ENCODE measurements around the gene YOD1.

Gene YOD1

GRCh38 chr1:207084232-207084631 lies 33.2 kb upstream of the YOD1 start:
- no peak overlapping the region for H3K9ac ChIP-seq (ENCODE audit: low read length)
- H3K27ac ChIP-seq (ENCODE audit: low read depth, low read length), result no peak overlapping the region
- no peak overlapping the region for H2AFZ ChIP-seq (ENCODE audit: low read depth, low read length, severe bottlenecking)
- H3K4me2 ChIP-seq (ENCODE audit: low read depth, low read length, poor library complexity, severe bottlenecking), result no peak overlapping the region
- no peak overlapping the region for H3K4me3 ChIP-seq (ENCODE audit: insufficient read depth, low read length, poor library complexity, severe bottlenecking)
- no peaks in the 10 kb centered on the region for H3K36me3 ChIP-seq (ENCODE audit: low read length)
- no peak for TF ChIP-seq EZH2phosphoT487 (conservative IDR thresholded peaks at IDR 0.05; ENCODE audit: low read length)
- TF ChIP-seq, protein P1, sequence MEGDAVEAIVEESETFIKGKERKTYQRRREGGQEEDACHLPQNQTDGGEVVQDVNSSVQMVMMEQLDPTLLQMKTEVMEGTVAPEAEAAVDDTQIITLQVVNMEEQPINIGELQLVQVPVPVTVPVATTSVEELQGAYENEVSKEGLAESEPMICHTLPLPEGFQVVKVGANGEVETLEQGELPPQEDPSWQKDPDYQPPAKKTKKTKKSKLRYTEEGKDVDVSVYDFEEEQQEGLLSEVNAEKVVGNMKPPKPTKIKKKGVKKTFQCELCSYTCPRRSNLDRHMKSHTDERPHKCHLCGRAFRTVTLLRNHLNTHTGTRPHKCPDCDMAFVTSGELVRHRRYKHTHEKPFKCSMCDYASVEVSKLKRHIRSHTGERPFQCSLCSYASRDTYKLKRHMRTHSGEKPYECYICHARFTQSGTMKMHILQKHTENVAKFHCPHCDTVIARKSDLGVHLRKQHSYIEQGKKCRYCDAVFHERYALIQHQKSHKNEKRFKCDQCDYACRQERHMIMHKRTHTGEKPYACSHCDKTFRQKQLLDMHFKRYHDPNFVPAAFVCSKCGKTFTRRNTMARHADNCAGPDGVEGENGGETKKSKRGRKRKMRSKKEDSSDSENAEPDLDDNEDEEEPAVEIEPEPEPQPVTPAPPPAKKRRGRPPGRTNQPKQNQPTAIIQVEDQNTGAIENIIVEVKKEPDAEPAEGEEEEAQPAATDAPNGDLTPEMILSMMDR (IDR thresholded peaks at IDR 0.05; ENCODE audit: insufficient read depth, low read length, poor library complexity, severe bottlenecking), result no peak
- H3K27me3 ChIP-seq (ENCODE audit: low read length), result no peaks in the 10 kb centered on the region
- no peaks in the 10 kb centered on the region for H3K9me3 ChIP-seq (ENCODE audit: insufficient read depth, low read length)
- no peaks in the 10 kb centered on the region for H3K79me2 ChIP-seq (ENCODE audit: insufficient read depth, low read length)
- no peaks in the 10 kb centered on the region for H3K9me2 ChIP-seq (replicated peaks; ENCODE audit: insufficient read depth, low read length)
- no peaks in the 10 kb centered on the region for H3F3A ChIP-seq (ENCODE audit: insufficient read depth)
- no peaks in the 10 kb centered on the region for H4K20me1 ChIP-seq (ENCODE audit: low read depth, low read length)

DNA sequence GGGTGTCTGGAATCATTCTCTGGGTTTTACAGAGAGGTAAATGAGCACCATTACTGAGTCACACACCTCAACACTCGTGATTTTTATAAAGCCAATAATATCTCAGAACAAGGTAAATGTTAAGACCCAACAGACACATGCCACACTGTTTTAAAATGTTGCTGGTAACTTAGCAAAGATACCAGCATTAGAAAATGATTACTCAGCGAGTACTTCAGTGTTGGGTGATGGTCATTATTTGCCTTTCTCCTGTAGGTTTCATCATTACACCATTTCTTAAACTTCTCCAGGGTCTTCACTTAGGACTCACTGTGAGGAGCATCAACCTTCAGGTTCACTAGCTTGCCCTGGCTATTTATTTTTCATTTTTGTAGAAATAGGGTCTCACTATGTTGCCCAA lies 30.8 kb upstream of the YOD1 start:
- TF ChIP-seq EZH2phosphoT487 (conservative IDR thresholded peaks at IDR 0.05; ENCODE audit: low read length), result no peak
- TF ChIP-seq, protein P1 (IDR thresholded peaks at IDR 0.05; ENCODE audit: insufficient read depth, low read length, poor library complexity, severe bottlenecking), result no peak
- Histone ChIP-seq H3K4me3 (ENCODE audit: insufficient read depth, low read length, poor library complexity, severe bottlenecking) (no peak overlapping the region), H3K4me2 (ENCODE audit: low read depth, low read length, poor library complexity, severe bottlenecking) (no peak overlapping the region)

GRCh38 chr1:207081088-207081487 lies 30.1 kb upstream of the YOD1 start:
- H4K20me1 ChIP-seq (ENCODE audit: low read depth, low read length), result no peaks in the 10 kb centered on the region
- H3K27ac ChIP-seq (ENCODE audit: low read depth, low read length), result no peak overlapping the region
- TF ChIP-seq, protein P1 (IDR thresholded peaks at IDR 0.05; ENCODE audit: insufficient read depth, low read length, poor library complexity, severe bottlenecking), result no peak
- no peak for TF ChIP-seq EZH2phosphoT487 (conservative IDR thresholded peaks at IDR 0.05; ENCODE audit: low read length)
- no peaks in the 10 kb centered on the region for H3F3A ChIP-seq (ENCODE audit: insufficient read depth)
- no peaks in the 10 kb centered on the region for H3K9me2 ChIP-seq (replicated peaks; ENCODE audit: insufficient read depth, low read length)
- H3K27me3 ChIP-seq (ENCODE audit: low read length), result no peaks in the 10 kb centered on the region
- no peaks in the 10 kb centered on the region for H3K36me3 ChIP-seq (ENCODE audit: low read length)
- no peak overlapping the region for H3K4me2 ChIP-seq (ENCODE audit: low read depth, low read length, poor library complexity, severe bottlenecking)
- H3K4me3 ChIP-seq (ENCODE audit: insufficient read depth, low read length, poor library complexity, severe bottlenecking), result no peak overlapping the region
- H2AFZ ChIP-seq (ENCODE audit: low read depth, low read length, severe bottlenecking), result no peak overlapping the region
- no peak overlapping the region for H3K9ac ChIP-seq (ENCODE audit: low read length)
- H3K79me2 ChIP-seq (ENCODE audit: insufficient read depth, low read length), result no peaks in the 10 kb centered on the region
- no peaks in the 10 kb centered on the region for H3K9me3 ChIP-seq (ENCODE audit: insufficient read depth, low read length)

More for the DNA sequence above, 30.8 kb upstream of the YOD1 start:
- Histone ChIP-seq H2AFZ (ENCODE audit: low read depth, low read length, severe bottlenecking) (no peak overlapping the region), H3K27ac (ENCODE audit: low read depth, low read length) (no peak overlapping the region), H3K27me3 (ENCODE audit: low read length) (no peaks in the 10 kb centered on the region), H3K9ac (ENCODE audit: low read length) (no peak overlapping the region), H3K79me2 (ENCODE audit: insufficient read depth, low read length) (no peaks in the 10 kb centered on the region), H3K36me3 (ENCODE audit: low read length) (no peaks in the 10 kb centered on the region), H3K9me3 (ENCODE audit: insufficient read depth, low read length) (no peaks in the 10 kb centered on the region), H3K9me2 (replicated peaks; ENCODE audit: insufficient read depth, low read length) (no peaks in the 10 kb centered on the region), H4K20me1 (ENCODE audit: low read depth, low read length) (no peaks in the 10 kb centered on the region), H3F3A (ENCODE audit: insufficient read depth) (no peaks in the 10 kb centered on the region)

Data from SU-DHL-6 (cell line).